Mesodermal cell (in vitro differentiated cells): ENCODE results near the gene PNRC1.

Source experiments
- H3K27ac ChIP-seq: 2 replicates; pipeline ENCODE4 v1.7.0; 2013; ENCODE audit warnings: mild to moderate bottlenecking, low read depth, low read length, moderate library complexity; ENCODE audit not compliant: severe bottlenecking
- H3K36me3 ChIP-seq: 2 replicates; pipeline ENCODE4 v1.7.1; 2013; ENCODE audit warnings: mild to moderate bottlenecking, low read length, moderate library complexity; ENCODE audit not compliant: control insufficient read depth, insufficient read depth
- H3K4me1 ChIP-seq: one replicate; pipeline ENCODE4 v1.7.1; 2013; ENCODE audit warnings: mild to moderate bottlenecking, low read length; ENCODE audit not compliant: insufficient read depth, control insufficient read depth, poor library complexity, severe bottlenecking
- H3K4me3 ChIP-seq: 2 replicates; pipeline ENCODE4 v1.7.0; 2013; ENCODE audit warnings: low read length, control low read depth, mild to moderate bottlenecking; ENCODE audit not compliant: insufficient read depth, poor library complexity, severe bottlenecking; ENCODE audit errors: extremely low read depth
- H3K9me3 ChIP-seq: 2 replicates; pipeline ENCODE4 v1.7.1; 2013; ENCODE audit warnings: mild to moderate bottlenecking, low read length, moderate library complexity; ENCODE audit not compliant: control insufficient read depth
- WGBS, 2 experiments: methylation state at CpG; one replicate each; pipeline ENCODE4 v1.1.5; 2013; ENCODE audit warnings: missing lambda C conversion rate in 2 of 2; ENCODE audit not compliant: insufficient coverage in 2 of 2; 5-methylcytosine and 5-hydroxymethylcytosine counted together

PNRC1 gene

GRCh38 chr6:89044328-89045010 is 36.1 kb upstream of the PNRC1 start:
- peaks cover 11% of the 10 kb centered on the region for H3K4me1 ChIP-seq
- WGBS, 2 experiments = 85 to 93% methylated on average over 2 to 3 of the region's 8 CpGs
- H3K36me3 ChIP-seq = no peaks in the 10 kb centered on the region
- H3K9me3 ChIP-seq = no peaks in the 10 kb centered on the region
- H3K27ac ChIP-seq = no peak overlapping the region
- no peak overlapping the region for H3K4me3 ChIP-seq

GRCh38 chr6:89045011-89045387 is 35.6 kb upstream of the PNRC1 start:
- no peak overlapping the region for H3K27ac ChIP-seq
- H3K4me3 ChIP-seq = no peak overlapping the region
- H3K4me1 ChIP-seq = peaks cover 11% of the 10 kb centered on the region
- H3K9me3 ChIP-seq = no peaks in the 10 kb centered on the region
- WGBS, 2 experiments = 81 to 94% methylated on average over 2 to 3 of the region's 4 CpGs
- H3K36me3 ChIP-seq = no peaks in the 10 kb centered on the region

- no peak overlapping the region for H3K4me3 ChIP-seq
- H3K9me3 ChIP-seq = no peaks in the 10 kb centered on the region
- H3K4me1 ChIP-seq = peaks cover 11% of the 10 kb centered on the region
- no peak overlapping the region for H3K27ac ChIP-seq
- no peaks in the 10 kb centered on the region for H3K36me3 ChIP-seq
- 100% methylated on average over 2 to 3 of the region's 5 CpGs for WGBS, 2 experiments
These were observed 35.0 kb upstream of the PNRC1 start for GRCh38 chr6:89045576-89045975.

GRCh38 chr6:89047473-89047872 is 33.1 kb upstream of the PNRC1 start:
- H3K27ac ChIP-seq = peak overlapping the region; percentile 43
- no peak overlapping the region for H3K4me3 ChIP-seq
- peaks cover 11% of the 10 kb centered on the region for H3K4me1 ChIP-seq
- no peaks in the 10 kb centered on the region for H3K9me3 ChIP-seq
- no peaks in the 10 kb centered on the region for H3K36me3 ChIP-seq
- WGBS, 2 experiments = 94 to 100% methylated on average over 2 of the region's 4 CpGs

- no peaks in the 10 kb centered on the region for H3K36me3 ChIP-seq
- no peak overlapping the region for H3K27ac ChIP-seq
- 72 to 76% methylated on average over 2 of the region's 3 CpGs for WGBS, 2 experiments
- H3K4me1 ChIP-seq = peaks cover 11% of the 10 kb centered on the region
- H3K4me3 ChIP-seq = no peak overlapping the region
- H3K9me3 ChIP-seq = no peaks in the 10 kb centered on the region
These were observed 32.1 kb upstream of the PNRC1 start for GRCh38 chr6:89048288-89048923.

GRCh38 chr6:89048985-89049384 is 31.6 kb upstream of the PNRC1 start:
- peaks cover 11% of the 10 kb centered on the region for H3K4me1 ChIP-seq
- no peak overlapping the region for H3K27ac ChIP-seq
- no CpG with 5 or more reads among the region's 1 CpG for WGBS, 2 experiments
- H3K36me3 ChIP-seq = no peaks in the 10 kb centered on the region
- no peaks in the 10 kb centered on the region for H3K9me3 ChIP-seq
- H3K4me3 ChIP-seq = no peak overlapping the region

- Histone ChIP-seq H3K4me1 (peaks cover 11% of the 10 kb centered on the region), H3K9me3 (no peaks in the 10 kb centered on the region), H3K27ac (no peak overlapping the region), H3K4me3 (no peak overlapping the region), H3K36me3 (no peaks in the 10 kb centered on the region)
- WGBS, 2 experiments = 92 to 100% methylated on average over 2 of the region's 3 CpGs
These were observed 30.4 kb upstream of the PNRC1 start for GRCh38 chr6:89050155-89050554.

- Histone ChIP-seq H3K36me3 (no peaks in the 10 kb centered on the region), H3K4me3 (no peak overlapping the region), H3K27ac (no peak overlapping the region), H3K4me1 (peaks cover 11% of the 10 kb centered on the region), H3K9me3 (no peaks in the 10 kb centered on the region)
- 88 to 94% methylated on average over 2 to 3 of the region's 3 CpGs for WGBS, 2 experiments
These were observed 29.9 kb upstream of the PNRC1 start for GRCh38 chr6:89050697-89051096.

GRCh38 chr6:89051676-89052075 is 28.9 kb upstream of the PNRC1 start:
- WGBS, 2 experiments = 69 to 83% methylated on average over 1 to 2 of the region's 3 CpGs

GRCh38 chr6:89054208-89054607 is 26.3 kb upstream of the PNRC1 start:
- 100% methylated on average over 1 of the region's 4 CpGs; no CpG with 5 or more reads in 1 of the 2 experiments for WGBS, 2 experiments
- no peak overlapping the region for H3K4me3 ChIP-seq
- no peak overlapping the region for H3K27ac ChIP-seq
- no peaks in the 10 kb centered on the region for H3K36me3 ChIP-seq
- peaks cover 4% of the 10 kb centered on the region for H3K4me1 ChIP-seq
- H3K9me3 ChIP-seq = no peaks in the 10 kb centered on the region

More at GRCh38 chr6:89051676-89052075, 28.9 kb upstream of the PNRC1 start:
- Histone ChIP-seq H3K4me3 (no peak overlapping the region), H3K27ac (no peak overlapping the region), H3K9me3 (no peaks in the 10 kb centered on the region), H3K4me1 (peaks cover 11% of the 10 kb centered on the region), H3K36me3 (no peaks in the 10 kb centered on the region)

GRCh38 chr6:89057759-89058158 is 22.8 kb upstream of the PNRC1 start:
- Histone ChIP-seq H3K27ac (no peak overlapping the region), H3K4me3 (no peak overlapping the region), H3K36me3 (no peaks in the 10 kb centered on the region), H3K4me1 (peaks cover 4% of the 10 kb centered on the region), H3K9me3 (no peaks in the 10 kb centered on the region)
- no CpG with 5 or more reads among the region's 2 CpGs for WGBS, 2 experiments
